GM12891 (cell line): ENCODE measurements around the gene DENND1A.

ENCODE experiments used
- DNase-seq: peaks from one replicate; pipeline ENCODE4 v3.0.0; 2011; ENCODE audit warnings: low spot score; ENCODE audit not compliant: insufficient read length
- FAIRE-seq: peaks from 2 replicates; lab custom pipeline; 2011; peaks lifted over from hg19 to GRCh38; lab: Jason Lieb, UNC
- PAX5 ChIP-seq: IDR thresholded peaks from 2 replicates; pipeline ENCODE4 v1.6.1; 2011; ENCODE audit warnings: low read length, moderate library complexity, mild to moderate bottlenecking; ENCODE audit not compliant: insufficient read depth, severe bottlenecking
- POLR2A ChIP-seq: IDR thresholded peaks from 2 replicates; pipeline ENCODE4 v1.6.1; 2011; ENCODE audit warnings: low read depth, low read length, control low read depth
- POLR2AphosphoS5 ChIP-seq: IDR thresholded peaks from 2 replicates; pipeline ENCODE4 v1.6.1; 2011; ENCODE audit warnings: low read depth, low read length, control low read depth
- POU2F2 ChIP-seq: IDR thresholded peaks from 2 replicates; pipeline ENCODE4 v1.6.1; 2011; ENCODE audit warnings: low read depth, mild to moderate bottlenecking, control low read depth, low read length, moderate library complexity
- SPI1 ChIP-seq: IDR thresholded peaks from 2 replicates; pipeline ENCODE4 v1.6.1; 2011; ENCODE audit warnings: low read depth, low read length, control low read depth
- TAF1 ChIP-seq: IDR thresholded peaks from 2 replicates; pipeline ENCODE4 v1.6.1; 2011; ENCODE audit warnings: low read depth, low read length, control low read depth

The DENND1A gene

DNA sequence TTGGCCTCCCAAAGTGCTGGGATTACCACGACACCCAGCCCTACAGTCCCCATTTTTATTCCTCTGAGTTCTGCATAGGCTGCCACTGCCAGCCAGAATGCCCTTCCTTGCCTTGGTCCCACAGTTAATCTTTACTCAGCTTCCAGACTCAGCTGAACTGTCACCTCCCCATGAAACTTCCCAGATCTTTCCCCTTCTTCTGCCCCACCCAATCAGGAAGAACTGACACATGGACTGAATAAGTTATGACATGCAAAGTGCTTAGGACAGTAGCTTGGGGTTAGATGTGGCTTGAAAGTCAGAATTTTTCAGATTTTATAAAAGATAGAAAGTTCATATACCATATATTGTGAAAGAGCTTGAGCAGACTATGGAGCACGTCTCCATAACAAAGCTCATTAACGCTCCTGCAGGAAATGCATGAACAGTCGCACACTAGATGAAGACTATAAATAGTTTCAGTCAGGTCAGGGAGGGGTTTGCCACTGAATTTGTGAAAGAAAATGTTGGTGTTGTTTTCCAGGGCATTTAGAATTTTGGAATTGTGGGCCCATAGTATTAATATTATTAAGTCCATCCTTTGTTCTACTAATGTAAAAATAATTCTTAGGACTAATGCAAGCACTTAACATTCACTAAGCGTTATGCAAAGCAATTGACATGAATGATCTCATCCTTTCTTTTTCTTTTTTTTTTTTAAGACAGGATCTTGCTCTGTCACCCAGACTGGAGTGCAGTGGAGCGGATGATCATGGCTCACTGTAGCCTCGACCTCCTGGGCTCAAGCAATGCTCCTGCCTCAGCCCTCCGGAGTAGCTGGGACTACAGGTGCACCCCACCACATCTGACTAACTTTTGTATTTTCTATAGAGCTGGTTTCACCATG is 36.1 kb upstream of the DENND1A start:
- TF ChIP-seq PAX5 (no peak), TAF1 (no peak), SPI1 (no peak), POLR2AphosphoS5 (no peak), POU2F2 (no peak), POLR2A (no peak)
- DNase-seq (no peak), FAIRE-seq (no peak)

DNA sequence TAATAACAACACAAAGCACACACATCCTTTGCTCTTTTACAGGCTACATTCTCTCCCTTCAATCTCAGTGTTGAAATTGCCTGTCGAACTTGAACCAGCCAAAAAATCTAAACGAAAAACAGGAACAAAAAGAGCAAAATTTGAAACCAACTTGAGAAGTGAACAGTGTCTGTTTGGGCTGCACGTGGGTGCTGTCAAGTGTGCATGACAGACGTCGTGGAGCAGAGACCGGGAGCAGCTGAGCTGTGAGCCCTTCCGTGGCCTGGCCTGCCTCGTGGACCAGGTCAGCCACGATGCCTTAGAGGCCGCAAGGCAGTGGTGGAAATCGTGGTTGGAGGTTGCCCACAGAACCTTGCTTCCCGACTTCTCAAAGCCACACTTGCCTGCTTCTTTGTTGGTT is 34.8 kb upstream of the DENND1A start:
- TF ChIP-seq POU2F2 (no peak), PAX5 (no peak), POLR2A (no peak)
- no peak for DNase-seq
- no peak for FAIRE-seq

DNA sequence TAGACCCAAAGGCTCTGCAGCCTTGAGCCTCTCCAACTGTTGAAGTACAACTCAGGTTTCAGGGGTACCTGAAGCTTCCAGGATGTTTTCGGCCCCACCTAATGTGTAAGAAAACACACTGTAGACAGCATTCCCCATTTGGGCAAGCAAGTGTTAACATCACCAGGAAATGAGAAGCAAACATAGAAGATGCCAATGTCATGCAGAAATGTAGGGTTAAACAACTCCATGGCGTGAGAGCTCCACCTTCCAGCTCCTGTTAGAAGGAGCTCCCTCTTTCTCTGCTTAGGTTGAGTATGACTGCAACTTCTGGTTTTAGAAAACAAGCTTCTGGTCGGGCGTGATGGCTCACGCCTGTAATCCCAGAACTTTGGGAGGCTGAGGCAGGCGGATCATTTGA is 31.0 kb upstream of the DENND1A start:
- FAIRE-seq (no peak), DNase-seq (no peak)
- TF ChIP-seq TAF1 (no peak), POLR2A (no peak), POLR2AphosphoS5 (no peak), PAX5 (no peak), POU2F2 (no peak), SPI1 (no peak)

DNA sequence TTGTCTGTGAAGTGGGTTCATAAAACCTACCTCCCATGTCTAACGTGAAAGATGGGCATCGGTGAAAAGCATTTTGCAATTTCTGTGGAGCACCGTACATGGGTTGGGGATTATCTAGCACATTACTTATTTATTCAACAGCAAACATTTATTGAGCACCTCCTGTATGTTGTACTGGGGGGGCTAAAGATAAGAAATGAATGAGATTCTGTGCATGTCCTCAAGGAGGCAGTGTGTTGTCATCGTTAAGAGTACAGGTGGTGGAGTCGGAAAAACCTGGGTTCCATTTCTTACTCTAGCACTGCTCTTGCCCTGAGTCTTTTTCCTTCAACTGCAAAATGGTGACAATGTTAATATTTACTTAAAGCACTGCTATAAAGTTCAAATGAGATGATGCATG is 30.4 kb upstream of the DENND1A start:
- DNase-seq = no peak
- TF ChIP-seq TAF1 = no peak
- TF ChIP-seq POLR2A = no peak
- no peak for TF ChIP-seq SPI1
- no peak for TF ChIP-seq PAX5
- TF ChIP-seq POLR2AphosphoS5 = no peak
- no peak for TF ChIP-seq POU2F2
- no peak for FAIRE-seq

DNA sequence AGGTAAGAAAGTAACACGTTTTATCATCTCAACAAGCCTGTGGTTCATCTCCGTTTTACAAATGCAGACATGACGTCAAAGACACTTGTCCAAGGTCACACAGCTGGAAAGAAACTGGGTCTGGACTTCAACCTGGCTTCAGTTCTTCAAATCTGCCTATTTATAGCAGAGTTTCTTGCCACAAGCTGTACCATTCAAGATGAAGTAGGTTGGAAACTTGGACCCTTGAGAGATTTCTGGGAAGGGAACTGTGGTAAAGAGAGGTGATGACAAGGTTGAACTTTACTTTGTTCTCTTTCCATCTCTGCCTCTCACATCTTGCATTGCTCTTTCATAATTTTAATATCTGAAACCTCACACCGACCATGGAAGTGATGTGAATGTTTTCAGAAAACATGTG is 29.9 kb upstream of the DENND1A start:
- no peak for TF ChIP-seq POLR2AphosphoS5
- TF ChIP-seq POLR2A = no peak
- no peak for FAIRE-seq
- no peak for DNase-seq

DNA sequence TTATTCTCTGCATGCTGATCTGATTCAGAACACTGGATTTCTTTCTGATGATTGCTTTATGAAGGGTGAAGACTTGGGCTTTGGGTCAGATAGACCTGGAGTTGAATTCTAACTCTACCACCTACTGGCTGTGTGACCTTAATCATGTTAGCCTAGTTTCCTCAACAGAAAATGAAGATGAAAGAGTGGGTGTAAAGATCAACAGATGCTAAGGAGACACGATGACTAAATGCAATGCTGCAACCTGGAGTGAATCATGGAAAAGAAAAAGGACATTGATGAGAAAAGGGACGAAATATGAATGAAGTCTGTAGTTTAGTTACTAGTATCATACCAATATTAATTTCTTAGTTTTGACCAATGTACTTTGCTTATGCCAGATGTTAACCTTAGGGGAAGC is 27.8 kb upstream of the DENND1A start:
- FAIRE-seq = no peak
- TF ChIP-seq POLR2AphosphoS5 = no peak
- TF ChIP-seq POU2F2 = no peak
- TF ChIP-seq SPI1 = no peak
- no peak for DNase-seq

DNA sequence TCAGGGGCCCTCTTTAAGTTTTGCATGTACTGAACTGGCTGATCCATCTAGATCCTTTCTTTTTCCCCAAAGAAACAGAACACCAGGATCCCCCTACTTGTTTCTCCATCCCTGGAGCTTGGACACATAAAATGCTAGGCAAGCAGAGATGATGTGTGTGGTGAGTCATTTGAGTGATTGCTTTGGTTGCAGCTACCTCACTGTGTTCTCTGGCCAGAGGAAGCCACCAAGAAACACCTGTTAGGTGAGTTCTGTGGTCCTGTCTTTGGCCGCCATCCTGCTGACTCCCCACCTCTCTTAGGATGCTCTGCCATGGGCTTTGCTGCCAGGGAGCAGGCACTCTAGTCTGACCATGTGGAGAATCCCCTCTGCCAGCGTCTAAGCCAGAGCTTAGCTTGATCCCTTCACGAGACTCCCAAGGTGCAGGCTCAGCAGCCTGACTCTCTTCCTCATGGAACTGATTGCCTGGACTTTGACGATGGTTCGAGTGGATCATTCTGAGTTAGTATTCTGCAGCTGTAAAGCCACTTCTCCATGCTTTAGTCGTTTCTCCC is 27.3 kb upstream of the DENND1A start:
- FAIRE-seq = no peak
- TF ChIP-seq POU2F2 (no peak), PAX5 (no peak), TAF1 (no peak), POLR2A (no peak), SPI1 (no peak), POLR2AphosphoS5 (no peak)

DNA sequence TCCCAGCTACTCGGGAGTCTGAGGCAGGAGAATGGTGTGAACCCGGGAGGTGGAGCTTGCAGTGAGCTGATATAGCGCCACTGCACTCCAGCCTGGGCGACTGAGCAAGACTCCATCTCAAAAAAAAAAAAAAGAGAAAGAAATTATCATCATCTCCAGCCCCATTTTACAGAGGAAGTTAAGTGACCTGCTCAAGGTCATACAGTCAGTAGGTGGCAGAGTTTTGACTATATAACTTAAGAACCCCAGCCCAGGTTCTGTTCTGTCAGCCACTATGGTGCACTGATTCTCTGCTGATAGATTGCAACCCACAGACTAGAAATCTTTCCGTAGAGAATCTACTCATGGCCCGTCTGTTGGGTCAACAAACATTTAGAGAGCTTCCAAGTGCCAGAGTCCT is 25.7 kb upstream of the DENND1A start:
- DNase-seq (no peak), FAIRE-seq (no peak)
- TF ChIP-seq POU2F2 (no peak), SPI1 (no peak), POLR2AphosphoS5 (no peak), POLR2A (no peak), TAF1 (no peak), PAX5 (no peak)

More for the DNA sequence above, 27.3 kb upstream of the DENND1A start:
- no peak for DNase-seq

DNA sequence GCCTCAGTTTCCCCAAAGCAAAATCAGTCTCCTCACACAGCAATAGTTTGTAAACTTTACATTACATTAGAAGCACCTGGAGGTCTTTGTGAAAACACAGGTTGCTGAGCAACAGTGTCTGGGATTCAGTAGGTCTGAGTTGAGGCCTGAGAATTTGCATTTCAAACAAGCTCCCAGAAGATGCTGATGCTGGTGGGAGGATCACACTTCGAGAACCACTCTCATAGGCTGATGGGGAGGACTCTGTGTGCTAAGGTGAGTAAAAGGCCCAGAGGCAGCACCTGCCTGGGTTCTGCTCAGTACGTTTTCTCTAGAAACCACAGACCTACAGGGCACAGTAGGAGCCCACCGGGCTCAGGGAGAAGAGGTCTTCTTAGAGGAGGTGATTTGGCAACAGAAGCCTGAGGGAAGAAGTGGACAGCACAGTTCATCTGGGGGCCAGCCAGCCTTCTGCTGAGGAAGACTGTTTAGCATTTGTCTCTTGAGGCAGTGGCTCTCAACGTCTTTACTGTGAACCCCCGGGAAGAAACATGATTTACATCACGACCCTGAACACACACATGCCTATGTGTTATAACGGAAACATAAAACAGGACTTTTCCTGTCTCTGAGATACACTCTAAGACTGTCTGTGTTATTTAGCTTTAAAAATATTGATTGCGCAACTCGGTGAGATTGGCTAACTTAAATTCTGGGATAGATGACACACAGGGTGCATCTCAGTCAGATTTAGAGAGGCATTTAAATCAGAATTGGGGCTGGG is 24.8 kb upstream of the DENND1A start:
- FAIRE-seq (no peak), DNase-seq (no peak)
- TF ChIP-seq TAF1 = no peak
- no peak for TF ChIP-seq POLR2A
- no peak for TF ChIP-seq POU2F2
- TF ChIP-seq SPI1 = no peak
